ENCODE results near the gene YARS1. TPM values are rescaled to one million over a fixed set of nuclear protein-coding genes. Genes with fewer than 3 reads are reported as not detected.

YARS1 gene
- total and polyA plus RNA-seq, 2 experiments from 2014 or later, result 134 to 182 TPM

GRCh38 chr1:32808580-32808979, 8.6 kb downstream of the YARS1 start:
- Histone ChIP-seq H3K9me2 (ENCODE audit: insufficient read depth) (no peaks in the 10 kb centered on the region), H2AFZ (no peak overlapping the region), H3K4me3 (no peak overlapping the region), H3K36me3 (ENCODE audit: insufficient read depth) (peaks cover 57% of the 10 kb centered on the region), H3K27me3 (ENCODE audit: insufficient read depth) (no peaks in the 10 kb centered on the region), H3F3A (replicated peaks; ENCODE audit: low read depth) (peaks cover 9% of the 10 kb centered on the region), H3K27ac (ENCODE audit: low read depth) (no peak overlapping the region), H4K20me1 (replicated peaks; ENCODE audit: insufficient read depth) (peaks cover 51% of the 10 kb centered on the region), H3K4me2 (no peak overlapping the region), H3K79me2 (replicated peaks; ENCODE audit: insufficient read depth) (peaks cover 84% of the 10 kb centered on the region), H3K4me1 (ENCODE audit: insufficient read depth) (peaks cover 22% of the 10 kb centered on the region)
- Mint-ChIP-seq H3K27me3 (ENCODE audit: insufficient read depth, low read depth, poor library complexity) (peaks cover 2% of the 10 kb centered on the region), H3K4me1 (peaks cover 20% of the 10 kb centered on the region), H3K9me3 (no peaks in the 10 kb centered on the region; the same call in 2 of the 3 replicates), H3K4me3 (no peak overlapping the region), H3K27ac (no peak overlapping the region), H3K36me3 (ENCODE audit: low read depth) (peaks cover 89% of the 10 kb centered on the region)
- DNase-seq (ENCODE audit: low spot score) (no peak), ATAC-seq (no peak)
- TF ChIP-seq STAT1 (IDR thresholded peaks at IDR 0.05; ENCODE audit: unreplicated experiment), result no peak
- TF ChIP-seq EZH2 (IDR thresholded peaks at IDR 0.05; ENCODE audit: low read depth, unreplicated experiment), result no peak
- TF ChIP-seq EZH2phosphoT487 (IDR thresholded peaks at IDR 0.05; ENCODE audit: unreplicated experiment), result no peak
- TF ChIP-seq, protein P1, sequence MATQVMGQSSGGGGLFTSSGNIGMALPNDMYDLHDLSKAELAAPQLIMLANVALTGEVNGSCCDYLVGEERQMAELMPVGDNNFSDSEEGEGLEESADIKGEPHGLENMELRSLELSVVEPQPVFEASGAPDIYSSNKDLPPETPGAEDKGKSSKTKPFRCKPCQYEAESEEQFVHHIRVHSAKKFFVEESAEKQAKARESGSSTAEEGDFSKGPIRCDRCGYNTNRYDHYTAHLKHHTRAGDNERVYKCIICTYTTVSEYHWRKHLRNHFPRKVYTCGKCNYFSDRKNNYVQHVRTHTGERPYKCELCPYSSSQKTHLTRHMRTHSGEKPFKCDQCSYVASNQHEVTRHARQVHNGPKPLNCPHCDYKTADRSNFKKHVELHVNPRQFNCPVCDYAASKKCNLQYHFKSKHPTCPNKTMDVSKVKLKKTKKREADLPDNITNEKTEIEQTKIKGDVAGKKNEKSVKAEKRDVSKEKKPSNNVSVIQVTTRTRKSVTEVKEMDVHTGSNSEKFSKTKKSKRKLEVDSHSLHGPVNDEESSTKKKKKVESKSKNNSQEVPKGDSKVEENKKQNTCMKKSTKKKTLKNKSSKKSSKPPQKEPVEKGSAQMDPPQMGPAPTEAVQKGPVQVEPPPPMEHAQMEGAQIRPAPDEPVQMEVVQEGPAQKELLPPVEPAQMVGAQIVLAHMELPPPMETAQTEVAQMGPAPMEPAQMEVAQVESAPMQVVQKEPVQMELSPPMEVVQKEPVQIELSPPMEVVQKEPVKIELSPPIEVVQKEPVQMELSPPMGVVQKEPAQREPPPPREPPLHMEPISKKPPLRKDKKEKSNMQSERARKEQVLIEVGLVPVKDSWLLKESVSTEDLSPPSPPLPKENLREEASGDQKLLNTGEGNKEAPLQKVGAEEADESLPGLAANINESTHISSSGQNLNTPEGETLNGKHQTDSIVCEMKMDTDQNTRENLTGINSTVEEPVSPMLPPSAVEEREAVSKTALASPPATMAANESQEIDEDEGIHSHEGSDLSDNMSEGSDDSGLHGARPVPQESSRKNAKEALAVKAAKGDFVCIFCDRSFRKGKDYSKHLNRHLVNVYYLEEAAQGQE (IDR thresholded peaks at IDR 0.05; ENCODE audit: unreplicated experiment), result no peak
- no peak for TF ChIP-seq ZNF331 (CRISPR knock-in tag; IDR thresholded peaks at IDR 0.05; ENCODE audit: low read depth)
- no peak for TF ChIP-seq NANOG (IDR thresholded peaks at IDR 0.05; ENCODE audit: borderline replicate concordance)
- TF ChIP-seq, protein P2, sequence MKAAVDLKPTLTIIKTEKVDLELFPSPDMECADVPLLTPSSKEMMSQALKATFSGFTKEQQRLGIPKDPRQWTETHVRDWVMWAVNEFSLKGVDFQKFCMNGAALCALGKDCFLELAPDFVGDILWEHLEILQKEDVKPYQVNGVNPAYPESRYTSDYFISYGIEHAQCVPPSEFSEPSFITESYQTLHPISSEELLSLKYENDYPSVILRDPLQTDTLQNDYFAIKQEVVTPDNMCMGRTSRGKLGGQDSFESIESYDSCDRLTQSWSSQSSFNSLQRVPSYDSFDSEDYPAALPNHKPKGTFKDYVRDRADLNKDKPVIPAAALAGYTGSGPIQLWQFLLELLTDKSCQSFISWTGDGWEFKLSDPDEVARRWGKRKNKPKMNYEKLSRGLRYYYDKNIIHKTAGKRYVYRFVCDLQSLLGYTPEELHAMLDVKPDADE (IDR thresholded peaks at IDR 0.05), result no peak
- TF ChIP-seq CTCF (conservative IDR thresholded peaks at IDR 0.05; ENCODE audit: low read depth in 2 of 2), result no peak
- TF ChIP-seq POLR2AphosphoS5 (IDR thresholded peaks at IDR 0.05; ENCODE audit: low read depth), result no peak
- TF ChIP-seq ZNF114 (CRISPR knock-in tag; IDR thresholded peaks at IDR 0.05), result no peak
- TF ChIP-seq, protein P3, sequence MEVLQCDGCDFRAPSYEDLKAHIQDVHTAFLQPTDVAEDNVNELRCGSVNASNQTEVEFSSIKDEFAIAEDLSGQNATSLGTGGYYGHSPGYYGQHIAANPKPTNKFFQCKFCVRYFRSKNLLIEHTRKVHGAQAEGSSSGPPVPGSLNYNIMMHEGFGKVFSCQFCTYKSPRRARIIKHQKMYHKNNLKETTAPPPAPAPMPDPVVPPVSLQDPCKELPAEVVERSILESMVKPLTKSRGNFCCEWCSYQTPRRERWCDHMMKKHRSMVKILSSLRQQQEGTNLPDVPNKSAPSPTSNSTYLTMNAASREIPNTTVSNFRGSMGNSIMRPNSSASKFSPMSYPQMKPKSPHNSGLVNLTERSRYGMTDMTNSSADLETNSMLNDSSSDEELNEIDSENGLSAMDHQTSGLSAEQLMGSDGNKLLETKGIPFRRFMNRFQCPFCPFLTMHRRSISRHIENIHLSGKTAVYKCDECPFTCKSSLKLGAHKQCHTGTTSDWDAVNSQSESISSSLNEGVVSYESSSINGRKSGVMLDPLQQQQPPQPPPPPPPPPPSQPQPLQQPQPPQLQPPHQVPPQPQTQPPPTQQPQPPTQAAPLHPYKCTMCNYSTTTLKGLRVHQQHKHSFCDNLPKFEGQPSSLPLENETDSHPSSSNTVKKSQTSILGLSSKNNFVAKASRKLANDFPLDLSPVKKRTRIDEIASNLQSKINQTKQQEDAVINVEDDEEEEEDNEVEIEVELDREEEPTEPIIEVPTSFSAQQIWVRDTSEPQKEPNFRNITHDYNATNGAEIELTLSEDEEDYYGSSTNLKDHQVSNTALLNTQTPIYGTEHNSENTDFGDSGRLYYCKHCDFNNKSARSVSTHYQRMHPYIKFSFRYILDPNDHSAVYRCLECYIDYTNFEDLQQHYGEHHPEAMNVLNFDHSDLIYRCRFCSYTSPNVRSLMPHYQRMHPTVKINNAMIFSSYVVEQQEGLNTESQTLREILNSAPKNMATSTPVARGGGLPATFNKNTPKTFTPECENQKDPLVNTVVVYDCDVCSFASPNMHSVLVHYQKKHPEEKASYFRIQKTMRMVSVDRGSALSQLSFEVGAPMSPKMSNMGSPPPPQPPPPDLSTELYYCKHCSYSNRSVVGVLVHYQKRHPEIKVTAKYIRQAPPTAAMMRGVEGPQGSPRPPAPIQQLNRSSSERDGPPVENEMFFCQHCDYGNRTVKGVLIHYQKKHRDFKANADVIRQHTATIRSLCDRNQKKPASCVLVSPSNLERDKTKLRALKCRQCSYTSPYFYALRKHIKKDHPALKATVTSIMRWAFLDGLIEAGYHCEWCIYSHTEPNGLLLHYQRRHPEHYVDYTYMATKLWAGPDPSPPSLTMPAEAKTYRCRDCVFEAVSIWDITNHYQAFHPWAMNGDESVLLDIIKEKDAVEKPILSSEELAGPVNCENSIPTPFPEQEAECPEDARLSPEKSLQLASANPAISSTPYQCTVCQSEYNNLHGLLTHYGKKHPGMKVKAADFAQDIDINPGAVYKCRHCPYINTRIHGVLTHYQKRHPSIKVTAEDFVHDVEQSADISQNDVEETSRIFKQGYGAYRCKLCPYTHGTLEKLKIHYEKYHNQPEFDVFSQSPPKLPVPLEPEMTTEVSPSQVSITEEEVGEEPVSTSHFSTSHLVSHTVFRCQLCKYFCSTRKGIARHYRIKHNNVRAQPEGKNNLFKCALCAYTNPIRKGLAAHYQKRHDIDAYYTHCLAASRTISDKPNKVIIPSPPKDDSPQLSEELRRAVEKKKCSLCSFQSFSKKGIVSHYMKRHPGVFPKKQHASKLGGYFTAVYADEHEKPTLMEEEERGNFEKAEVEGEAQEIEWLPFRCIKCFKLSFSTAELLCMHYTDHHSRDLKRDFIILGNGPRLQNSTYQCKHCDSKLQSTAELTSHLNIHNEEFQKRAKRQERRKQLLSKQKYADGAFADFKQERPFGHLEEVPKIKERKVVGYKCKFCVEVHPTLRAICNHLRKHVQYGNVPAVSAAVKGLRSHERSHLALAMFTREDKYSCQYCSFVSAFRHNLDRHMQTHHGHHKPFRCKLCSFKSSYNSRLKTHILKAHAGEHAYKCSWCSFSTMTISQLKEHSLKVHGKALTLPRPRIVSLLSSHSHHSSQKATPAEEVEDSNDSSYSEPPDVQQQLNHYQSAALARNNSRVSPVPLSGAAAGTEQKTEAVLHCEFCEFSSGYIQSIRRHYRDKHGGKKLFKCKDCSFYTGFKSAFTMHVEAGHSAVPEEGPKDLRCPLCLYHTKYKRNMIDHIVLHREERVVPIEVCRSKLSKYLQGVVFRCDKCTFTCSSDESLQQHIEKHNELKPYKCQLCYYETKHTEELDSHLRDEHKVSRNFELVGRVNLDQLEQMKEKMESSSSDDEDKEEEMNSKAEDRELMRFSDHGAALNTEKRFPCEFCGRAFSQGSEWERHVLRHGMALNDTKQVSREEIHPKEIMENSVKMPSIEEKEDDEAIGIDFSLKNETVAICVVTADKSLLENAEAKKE (CRISPR knock-in tag; IDR thresholded peaks at IDR 0.05), result no peak
- TF ChIP-seq CREB1 (CRISPR knock-in tag; IDR thresholded peaks at IDR 0.05; ENCODE audit: low read depth), result no peak
- TF ChIP-seq JUNB (IDR thresholded peaks at IDR 0.05; ENCODE audit: unreplicated experiment), result no peak
